HG02840 (cell line): ENCODE results near the gene ZG16.
"Not testable (repeated sequence)": the region's sequence is repeated elsewhere in the genome, so short reads cannot be mapped to it uniquely, and the experiment has no call there.

Source experiments
- ATAC-seq: cut with Tn5 transposase; IDR thresholded peaks from one replicate; pipeline ENCODE4 v1.9.1; 2021; ENCODE audit warnings: mild to moderate bottlenecking, moderate library complexity, moderate number of reproducible peaks; ENCODE audit not compliant: unreplicated experiment, low FRiP score

ZG16 gene, protein sequence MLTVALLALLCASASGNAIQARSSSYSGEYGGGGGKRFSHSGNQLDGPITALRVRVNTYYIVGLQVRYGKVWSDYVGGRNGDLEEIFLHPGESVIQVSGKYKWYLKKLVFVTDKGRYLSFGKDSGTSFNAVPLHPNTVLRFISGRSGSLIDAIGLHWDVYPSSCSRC

DNA sequence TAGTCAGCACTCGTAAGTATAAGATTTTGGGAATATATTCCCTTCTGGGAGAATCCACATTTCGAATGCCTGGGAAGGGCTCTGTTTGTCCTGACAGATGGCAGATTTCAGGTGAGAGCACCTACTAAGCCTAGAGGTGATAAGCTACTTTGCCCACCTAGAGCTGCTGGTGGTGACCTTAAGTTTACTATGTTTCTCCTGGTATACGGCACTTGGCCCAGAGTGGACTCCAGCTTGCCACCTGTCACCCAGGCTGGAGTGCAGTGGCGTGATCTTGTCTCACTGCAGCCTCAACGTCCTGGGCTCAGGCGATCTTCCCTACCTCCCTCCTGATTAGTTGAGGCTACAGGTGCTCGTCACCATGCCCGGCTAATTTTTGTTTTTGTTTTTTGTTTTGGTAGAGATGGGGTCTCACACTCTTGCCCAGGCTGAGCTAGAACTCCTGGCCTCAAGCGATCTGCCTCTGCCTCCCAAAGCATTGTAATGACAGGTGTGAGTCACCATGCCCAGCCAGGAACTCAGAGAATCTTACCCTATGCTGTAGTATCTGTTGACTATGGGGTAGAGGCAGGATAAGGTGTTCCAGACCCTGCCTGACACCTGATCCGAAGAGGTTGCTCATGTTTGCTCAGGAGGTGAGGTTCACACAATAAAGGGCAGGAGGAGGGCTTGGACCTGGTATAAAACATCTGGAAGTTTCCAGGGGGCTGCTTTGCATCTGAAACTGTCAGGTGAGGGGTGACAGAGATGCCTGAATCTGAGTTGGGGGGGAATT lies at the start of gene ZG16:
Gene ZG16, plus strand, starts transcription at position 681 of the 775 bp plus-strand sequence. CDS start 1,011 bp downstream, outside the sequence.
- no peak for ATAC-seq

DNA sequence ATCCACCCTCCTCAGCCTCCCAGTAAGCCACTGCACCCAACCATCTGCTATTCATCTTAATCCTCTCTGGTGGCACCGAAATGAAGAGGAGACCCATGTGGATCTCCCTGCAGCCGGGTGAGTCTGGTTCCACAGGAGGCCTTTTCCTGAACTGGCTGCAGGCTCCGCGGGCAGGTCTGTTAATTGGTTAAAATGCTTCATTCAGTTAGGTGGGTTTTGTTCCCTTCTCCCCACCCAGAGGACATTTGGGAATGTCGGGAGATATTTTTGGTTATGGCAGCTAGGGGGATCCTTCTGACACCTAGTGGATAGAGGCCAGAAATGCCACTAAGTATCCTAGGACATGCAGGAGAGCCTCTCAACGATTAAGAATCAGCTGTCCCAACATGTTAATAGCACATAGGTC lies 48.9 kb upstream of the ZG16 start:
- ATAC-seq = no peak

DNA sequence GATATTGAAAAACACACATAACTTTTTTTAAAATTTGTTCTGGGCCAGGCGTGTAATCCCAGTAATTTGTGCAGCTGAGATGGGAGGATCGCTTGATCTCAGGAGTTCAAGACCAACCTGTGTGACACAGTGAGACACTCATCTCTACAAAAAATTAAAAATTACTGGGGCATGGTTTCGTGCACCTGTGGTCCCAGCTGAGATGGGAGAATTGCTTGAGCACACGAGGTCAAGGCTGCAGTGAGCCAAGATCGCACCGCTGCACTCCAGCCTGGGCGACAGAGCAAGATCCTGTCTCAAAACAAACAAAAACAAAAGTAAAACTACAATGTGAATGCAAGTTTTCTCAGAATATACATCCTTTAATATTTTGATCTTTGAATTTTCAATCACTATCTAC lies 47.4 kb upstream of the ZG16 start:
- ATAC-seq = no peak

DNA sequence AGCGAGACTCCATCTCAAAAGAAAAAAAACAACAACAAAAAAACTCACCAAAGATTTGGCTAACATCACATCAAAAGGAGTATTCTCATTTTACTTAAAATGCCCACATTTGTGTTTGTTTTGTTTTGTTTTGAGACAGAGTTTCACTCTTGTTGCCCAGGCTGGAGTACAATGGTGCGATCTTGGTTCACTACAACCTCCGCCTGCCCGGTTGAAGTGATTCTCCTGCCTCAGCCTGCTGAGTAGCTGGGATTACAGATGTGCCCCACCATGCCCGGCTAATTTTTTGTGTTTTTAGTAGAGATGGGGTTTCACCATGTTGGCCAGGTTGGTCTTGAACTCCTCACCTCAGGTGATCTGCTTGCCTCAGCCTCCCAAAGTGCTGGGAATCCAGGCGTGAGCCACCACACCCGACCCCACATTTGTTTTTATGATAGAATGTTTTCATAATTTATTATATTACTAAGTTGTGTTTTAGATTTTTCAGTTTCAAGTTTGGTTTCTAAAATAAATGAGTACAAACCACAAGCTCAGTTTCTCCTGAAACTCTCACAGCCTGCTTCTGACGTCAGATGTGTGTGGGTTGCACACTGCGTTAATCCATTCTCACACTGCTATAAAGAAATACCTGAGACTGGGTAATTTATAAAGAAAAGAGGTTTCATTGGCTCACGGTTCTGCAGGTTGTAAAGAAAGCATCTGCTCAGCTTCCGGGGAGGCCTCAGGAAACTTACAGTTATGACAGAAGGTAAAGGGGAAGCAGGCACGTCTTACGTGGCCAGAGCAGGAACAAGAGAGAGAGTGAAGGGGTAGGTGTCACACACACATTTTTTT lies 46.1 kb upstream of the ZG16 start:
- ATAC-seq = peak; percentile 54

DNA sequence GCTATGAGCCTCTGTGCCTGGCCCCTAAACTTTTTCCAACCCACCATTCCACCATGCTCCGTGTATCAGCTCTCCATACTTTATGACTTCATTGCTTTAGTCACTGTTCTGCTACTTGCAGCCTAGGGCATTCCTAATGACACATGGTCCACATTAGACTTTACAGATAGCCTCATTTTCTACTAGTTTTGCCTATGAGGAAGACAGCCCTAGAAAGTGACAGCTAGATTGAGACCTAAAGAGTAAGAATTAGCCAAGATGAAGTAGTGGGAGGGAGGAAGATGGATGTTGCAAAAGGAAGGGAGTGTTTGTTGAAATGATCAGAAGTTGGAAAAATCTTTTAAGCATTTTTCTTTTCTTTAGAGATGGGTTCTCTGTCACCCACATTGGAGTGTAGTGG lies 43.3 kb upstream of the ZG16 start:
- ATAC-seq = no peak

DNA sequence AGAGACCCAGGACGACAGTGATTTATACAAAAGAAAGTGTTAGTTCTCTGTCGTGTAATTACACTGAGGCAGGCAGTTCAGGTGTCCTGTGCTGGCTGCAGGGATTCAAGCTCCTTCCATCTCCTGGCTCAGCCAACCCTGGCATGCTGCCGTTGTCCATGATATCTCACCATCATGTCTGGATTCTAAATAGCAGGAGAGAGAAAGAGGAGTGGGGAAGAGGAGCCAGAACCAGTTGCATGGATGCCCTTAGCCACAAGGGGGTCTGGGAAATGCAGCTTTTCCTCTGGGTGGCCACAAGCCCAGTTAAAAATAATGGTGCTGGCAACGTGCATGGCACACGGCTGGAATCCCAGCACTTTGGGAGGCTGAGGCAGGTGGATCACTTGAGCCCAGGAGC lies 41.9 kb upstream of the ZG16 start:
- no peak for ATAC-seq

DNA sequence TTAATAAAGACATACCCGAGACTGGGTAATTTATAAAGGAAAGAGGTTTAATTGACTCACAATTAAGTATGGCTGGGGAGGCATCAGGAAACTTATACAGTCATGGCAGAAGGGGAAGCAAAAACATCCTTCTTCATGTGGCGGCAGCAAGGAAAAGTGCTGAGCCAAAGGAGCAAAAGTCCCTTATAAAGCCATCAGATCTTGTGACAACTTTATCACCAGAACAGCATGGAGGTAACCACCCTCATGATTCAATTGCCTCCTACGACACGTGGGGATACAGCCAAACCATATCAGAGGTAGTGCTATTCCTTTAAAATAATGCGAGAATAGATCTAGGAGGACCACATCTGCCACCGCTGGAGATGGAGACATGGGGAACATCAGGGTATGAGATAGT lies 41.3 kb upstream of the ZG16 start:
- no peak for ATAC-seq

DNA sequence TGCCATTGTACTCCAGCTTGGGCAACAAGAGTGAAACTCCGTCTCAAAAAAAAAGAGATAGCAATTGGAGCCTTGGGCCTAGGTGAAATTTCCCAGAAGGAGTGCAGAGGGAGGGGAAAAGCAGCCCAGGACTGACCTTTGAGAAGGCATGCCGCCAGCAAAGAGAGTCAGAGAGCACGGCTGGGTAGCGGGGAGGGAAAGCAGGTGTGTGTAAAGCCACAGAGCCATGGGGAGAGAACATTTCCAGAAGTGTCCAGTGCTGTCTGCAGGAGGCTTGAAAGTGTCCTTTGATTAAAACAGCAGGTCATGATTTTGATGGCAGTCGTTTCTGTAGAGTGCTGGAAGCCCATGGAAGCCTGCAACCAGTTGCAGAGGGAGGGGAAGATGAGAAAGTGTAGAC lies 40.3 kb upstream of the ZG16 start:
- no peak for ATAC-seq

DNA sequence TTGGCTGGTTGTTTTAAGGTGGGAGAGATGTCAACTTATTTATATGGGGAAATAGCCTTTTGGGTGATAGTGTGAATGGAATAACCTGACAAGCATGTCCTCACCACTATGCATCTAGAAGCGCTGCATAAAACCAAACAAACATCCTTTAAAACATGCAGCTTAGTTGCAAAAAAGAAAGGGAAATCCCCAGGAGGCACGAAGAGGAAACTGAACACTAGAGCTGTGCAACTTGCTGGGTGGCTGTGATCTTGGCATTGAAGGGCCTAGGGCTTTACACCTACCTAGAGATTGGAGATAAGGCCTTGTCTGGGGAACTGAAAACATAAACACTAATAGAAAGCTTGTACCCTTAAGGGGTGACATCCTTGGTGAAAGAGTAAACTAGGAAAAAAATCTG lies 39.5 kb upstream of the ZG16 start:
- ATAC-seq = no peak

DNA sequence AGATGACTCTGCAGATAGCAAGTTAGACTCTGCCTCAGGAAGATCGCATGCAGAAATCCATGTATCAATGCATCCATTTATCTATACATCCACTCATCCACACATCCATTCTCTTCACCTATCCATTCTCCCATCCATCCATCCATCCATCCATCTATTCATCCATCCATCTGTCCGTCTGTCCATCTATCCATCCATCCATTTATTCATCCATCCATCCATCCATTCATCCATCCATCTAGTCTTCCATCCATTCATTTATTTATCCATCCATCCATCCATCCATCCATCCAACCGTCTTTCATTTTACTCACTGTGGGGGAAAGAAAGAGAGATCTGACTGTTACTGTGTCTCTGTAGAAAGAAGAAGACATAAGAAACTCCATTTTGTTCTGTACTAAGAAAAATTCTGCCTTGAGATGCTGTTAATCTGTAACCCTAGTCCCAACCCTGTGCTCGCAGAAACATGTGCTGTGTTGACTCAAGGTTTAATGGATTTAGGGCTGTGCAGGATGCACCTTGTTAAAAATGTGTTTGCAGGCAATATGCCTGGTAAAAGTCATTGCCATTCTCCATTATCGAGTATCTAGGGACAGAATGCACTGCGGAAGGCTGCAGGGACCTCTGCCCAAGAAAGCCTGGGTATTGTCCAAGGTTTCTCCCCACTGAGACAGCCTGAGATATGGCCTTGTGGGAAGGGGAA lies 38.0 kb upstream of the ZG16 start:
- not testable (repeated sequence) for ATAC-seq

DNA sequence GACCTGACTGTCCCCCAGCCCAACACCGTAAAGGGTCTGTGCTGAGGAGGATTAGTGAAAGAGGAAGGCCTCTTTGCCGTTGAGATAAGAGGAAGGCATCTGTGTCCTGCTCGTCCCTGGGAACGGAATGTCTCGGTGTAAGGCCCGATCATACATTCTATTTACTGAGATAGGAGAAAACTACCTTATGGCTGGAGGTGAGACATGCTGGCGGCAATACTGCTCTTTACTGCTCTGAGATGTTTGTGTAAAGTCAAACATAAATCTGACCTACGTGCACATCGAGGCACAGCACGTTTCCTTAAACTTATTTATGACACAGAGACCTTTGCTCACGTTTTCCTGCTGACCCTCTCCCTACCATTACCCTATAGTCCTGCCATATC lies 37.4 kb upstream of the ZG16 start:
- ATAC-seq = not testable (repeated sequence)

DNA sequence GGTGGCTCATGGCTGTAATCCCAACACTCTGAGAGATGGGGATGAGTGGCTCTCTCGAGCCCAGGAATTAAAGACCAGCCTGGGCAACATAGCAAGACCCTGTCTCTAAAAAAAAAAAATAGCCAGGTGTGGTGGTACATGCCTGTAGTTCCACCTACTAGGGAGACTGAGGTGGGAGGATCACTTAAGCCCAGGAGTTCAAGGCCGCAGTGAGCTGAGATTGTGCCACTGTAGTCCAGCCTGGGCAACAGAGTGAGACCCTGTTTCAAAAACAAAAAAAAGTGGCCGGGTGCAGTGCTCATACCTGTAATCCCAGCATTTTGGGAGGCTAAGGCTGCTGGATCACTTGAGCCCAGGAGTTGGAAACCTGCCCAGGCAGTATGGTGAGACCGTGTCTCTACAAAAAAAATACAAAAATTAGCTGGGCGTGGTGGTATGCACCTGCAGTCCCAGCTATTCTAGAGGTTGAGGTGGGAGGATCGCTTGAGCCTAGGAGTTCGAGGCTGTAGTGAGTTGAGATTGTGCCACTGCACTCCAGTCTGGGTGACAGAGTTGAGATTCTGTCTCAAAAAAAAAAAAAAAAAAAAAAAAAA lies 35.3 kb upstream of the ZG16 start:
- ATAC-seq = no peak

DNA sequence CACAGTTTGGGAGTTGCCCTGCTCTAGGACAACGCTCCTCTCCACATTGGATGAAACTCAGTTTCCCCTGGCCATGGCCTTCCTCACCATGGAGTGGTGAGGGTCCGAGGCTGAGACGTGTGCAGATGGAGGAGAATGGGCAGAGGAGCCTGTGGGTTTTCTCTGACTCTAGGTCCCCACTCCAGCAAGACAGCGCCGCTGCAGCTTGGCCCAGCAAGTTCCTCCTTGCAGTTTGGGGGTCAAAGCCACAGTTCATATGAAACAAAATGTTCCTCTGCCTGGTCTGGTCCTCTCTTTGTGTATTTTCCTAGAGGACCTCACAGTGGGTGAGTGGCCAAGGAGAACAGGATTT lies 34.6 kb upstream of the ZG16 start:
- ATAC-seq = no peak

DNA sequence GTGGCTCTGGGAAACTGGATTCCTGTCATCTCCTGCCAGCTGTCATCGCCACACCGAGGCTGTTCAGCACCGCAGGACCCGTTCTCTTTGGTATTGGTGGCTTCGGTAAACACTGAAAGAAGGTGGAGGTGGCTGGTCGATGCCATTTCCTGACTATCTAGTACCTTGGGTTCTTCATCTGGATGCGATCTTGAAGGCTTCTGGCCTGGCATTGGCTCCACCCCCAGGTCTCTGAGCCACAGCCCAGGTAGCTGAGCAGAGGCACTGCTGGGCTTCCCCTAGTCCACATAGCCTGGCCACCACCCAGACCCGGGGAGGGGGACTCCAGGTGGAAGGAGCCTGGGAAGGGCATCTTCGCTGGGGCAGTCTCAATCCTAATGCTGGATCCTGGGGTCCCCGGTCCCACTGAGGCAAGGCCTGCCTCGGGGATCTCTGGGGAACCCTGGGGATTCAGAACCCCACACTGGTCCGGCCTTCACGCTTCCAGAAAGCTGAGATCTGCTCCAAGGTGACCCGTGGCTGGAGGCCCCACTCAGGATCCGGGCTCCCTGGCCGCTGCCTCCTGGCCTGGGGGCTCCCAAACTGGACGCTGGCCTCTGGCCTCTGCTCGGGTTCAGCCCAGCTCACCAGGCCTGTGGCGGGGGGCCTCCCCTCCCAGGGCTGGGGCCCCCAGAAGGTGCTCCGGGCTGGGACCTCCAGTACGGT lies 34.1 kb upstream of the ZG16 start:
- no peak for ATAC-seq

DNA sequence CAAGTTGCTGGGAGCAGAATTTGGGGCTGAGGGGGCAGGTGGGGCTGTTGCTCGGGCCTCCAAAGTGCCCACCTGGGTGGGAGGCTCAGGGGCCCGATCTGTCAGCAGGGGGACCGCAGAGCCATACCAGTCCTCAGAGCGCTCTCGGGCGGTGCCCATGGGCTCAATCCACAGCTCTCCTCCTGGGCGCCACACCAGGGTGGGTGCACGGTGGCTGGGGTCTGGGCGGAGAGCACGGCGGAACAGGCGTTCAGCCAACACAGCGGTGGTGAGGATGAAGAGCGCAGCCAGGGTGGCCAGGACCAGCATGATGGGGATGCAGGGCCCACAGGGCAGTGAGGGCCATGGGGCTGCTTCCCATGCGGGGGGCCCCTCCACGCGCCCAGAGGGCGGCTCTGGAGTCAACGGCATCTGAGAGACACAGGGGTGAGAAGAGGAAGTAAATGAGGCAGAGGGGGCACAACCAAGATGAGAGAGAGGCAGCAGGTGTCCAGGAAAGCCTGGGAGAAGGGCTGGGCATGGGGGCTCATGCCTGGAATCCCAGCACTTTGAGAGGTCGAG lies 33.4 kb upstream of the ZG16 start:
- no peak for ATAC-seq

DNA sequence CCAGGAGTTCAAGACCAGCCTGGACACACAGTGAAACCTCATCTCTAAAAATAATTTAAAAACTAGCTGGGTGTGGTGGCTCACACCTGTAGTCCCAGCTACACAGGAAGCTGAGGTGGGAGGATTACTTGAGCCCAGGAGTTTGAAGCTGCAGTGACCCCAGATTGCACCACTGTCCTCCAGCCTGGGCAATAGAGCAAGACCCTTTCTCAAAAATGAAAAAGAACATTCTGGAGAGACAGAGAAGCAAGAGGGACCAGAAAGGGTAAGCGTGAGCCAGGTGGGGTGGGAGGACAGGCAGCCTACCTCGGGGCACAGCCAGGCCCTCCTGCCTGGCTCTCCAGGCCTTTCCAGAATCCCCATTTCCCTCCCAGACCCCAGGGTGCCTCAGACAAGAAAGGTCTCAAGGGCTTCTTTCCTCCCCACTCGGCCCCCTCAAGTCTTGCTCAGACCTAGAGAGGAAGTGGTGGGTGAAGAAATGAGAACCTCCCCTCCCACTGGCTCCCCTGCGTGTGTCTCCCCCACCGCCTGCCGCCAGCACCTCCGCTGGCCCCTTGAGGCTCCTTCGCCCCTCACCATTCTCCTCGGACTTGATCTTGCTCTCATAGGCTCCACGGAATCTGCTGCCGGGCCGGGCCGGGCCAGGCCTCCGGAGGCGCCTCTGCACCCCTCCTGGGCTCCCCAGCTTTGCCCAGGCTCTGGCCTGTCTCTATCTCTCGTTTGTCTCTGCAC lies 32.8 kb upstream of the ZG16 start:
- ATAC-seq = no peak

DNA sequence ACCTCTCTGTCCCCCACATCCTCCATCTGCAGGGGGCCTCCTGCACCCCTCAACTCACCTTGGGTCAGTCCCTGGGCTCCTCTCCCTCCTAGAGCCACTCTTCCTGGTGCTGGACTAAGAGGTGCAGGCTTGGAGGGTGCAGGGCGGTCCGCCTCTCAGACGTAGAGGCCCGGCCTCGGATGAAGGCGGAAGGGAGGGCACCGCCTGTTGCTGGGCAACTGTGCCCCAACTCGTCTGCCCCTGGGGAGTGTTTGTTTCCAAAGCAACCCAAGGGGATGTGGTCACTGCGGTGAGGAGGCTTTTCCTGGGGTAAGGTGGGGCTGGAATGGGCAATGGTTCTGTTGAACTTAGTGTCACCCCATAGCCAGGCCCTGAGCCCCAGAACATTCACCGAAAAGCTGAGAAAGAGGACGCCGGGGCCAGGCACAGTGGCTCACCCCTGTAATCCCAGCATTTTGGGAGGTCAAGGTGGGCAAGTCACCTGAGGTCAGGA lies 32.2 kb upstream of the ZG16 start, which contains the start of gene C16orf54:
Gene C16orf54, minus strand, starts transcription at position 138 of the 493 bp plus-strand sequence. CDS start 1,039 bp downstream, outside the sequence.
- no peak for ATAC-seq

DNA sequence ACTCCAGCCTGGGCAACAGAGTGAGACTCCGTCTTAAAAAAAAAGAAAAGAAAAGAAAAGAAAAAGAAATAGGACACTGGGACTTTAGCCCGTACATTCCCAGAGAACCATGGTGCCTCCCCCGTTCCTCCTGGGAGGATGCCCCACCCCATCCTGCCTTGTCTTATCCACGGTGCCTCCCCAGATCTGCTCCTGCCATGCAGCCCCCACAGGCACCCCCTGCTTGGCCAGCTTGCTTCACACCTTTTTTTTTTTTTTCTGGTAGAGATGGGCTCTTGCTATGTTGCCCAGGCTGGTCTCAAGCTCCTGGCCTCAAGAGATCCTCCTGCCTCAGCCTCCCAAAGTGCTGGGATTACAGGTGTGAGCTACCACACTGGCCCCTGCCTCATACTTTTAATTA lies 31.5 kb upstream of the ZG16 start:
- ATAC-seq = not testable (repeated sequence)
